GM12875 (cell line): ENCODE results near the gene TPD52L2.
"Not testable (repeated sequence)": the region's sequence is repeated elsewhere in the genome, so short reads cannot be mapped to it uniquely, and the experiment has no call there.

ENCODE experiments used
- H3K4me3 ChIP-seq: one replicate; pipeline ENCODE4 v1.5.1; 2011; ENCODE audit warnings: low read depth, low read length, control low read depth
- TF ChIP-seq, protein P1 (sequence below): IDR thresholded peaks from 2 replicates; pipeline ENCODE4 v1.5.1; 2011; ENCODE audit warnings: low read depth, mild to moderate bottlenecking, control low read depth, inconsistent platforms, low read length, moderate library complexity, borderline replicate concordance; ENCODE audit not compliant: insufficient read depth

The TPD52L2 gene

DNA sequence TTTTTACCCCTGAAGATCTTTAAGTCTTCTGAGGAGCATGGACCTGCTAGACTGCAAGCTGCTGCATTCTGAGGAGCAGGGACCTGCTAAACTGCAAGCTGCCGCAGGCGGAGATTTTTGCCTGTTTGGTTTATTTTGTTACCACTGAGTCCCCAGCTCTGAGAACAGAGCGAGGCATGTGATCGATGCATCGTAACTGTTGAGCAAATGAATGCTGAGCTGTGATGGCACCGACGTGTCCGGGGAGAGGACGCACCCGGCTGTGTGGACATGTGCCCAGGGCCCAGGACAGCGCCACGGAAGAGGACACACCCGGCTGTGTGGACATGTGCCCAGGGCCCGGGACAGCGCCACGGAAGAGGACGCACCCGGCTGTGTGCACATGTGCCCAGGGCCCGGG is 54.1 kb downstream of the TPD52L2 start:
- no peak overlapping the region for H3K4me3 ChIP-seq
- TF ChIP-seq, protein P1, sequence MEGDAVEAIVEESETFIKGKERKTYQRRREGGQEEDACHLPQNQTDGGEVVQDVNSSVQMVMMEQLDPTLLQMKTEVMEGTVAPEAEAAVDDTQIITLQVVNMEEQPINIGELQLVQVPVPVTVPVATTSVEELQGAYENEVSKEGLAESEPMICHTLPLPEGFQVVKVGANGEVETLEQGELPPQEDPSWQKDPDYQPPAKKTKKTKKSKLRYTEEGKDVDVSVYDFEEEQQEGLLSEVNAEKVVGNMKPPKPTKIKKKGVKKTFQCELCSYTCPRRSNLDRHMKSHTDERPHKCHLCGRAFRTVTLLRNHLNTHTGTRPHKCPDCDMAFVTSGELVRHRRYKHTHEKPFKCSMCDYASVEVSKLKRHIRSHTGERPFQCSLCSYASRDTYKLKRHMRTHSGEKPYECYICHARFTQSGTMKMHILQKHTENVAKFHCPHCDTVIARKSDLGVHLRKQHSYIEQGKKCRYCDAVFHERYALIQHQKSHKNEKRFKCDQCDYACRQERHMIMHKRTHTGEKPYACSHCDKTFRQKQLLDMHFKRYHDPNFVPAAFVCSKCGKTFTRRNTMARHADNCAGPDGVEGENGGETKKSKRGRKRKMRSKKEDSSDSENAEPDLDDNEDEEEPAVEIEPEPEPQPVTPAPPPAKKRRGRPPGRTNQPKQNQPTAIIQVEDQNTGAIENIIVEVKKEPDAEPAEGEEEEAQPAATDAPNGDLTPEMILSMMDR = no peak

DNA sequence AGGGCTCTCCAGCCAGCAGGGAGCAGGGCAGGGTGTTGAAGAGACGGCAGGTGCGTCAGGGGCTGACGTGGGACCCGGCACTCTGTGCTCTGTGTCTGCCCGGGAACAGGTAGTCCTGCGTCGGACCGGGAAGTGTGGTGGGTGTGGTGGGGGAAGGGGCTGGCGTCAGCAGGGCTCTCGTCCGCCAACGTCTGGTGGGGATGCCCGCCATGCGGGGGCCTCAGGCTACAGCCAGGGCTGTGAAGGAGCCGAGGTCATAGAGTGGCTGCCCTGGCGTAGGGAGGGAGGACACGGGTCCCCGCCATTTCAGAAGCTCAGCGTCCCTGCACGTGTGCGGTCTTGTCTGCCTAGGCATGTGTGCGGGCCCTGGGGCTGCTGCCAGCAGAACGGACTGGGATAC is 55.2 kb downstream of the TPD52L2 start:
- TF ChIP-seq, protein P1 = no peak
- H3K4me3 ChIP-seq = no peak overlapping the region

DNA sequence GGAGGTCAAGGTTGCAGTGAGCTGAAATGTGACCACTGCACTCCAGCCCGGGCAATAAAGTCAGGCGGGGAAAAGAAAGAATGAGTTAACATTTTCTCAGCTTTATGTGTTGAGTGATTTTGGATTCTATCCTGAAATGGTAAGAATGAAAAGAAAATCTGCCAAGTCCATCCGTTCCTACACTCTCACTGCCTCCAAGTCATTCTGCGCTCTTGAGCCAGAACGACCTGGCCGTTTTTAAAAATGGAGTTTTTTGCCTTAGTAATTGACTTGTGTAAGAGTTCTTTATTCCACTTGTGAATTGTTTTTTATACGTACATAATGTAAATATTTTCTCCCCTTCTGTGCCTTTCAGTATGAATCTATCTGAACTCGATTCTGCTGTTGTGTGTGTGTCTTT is 58.6 kb downstream of the TPD52L2 start:
- TF ChIP-seq, protein P1 = no peak
- no peak overlapping the region for H3K4me3 ChIP-seq

DNA sequence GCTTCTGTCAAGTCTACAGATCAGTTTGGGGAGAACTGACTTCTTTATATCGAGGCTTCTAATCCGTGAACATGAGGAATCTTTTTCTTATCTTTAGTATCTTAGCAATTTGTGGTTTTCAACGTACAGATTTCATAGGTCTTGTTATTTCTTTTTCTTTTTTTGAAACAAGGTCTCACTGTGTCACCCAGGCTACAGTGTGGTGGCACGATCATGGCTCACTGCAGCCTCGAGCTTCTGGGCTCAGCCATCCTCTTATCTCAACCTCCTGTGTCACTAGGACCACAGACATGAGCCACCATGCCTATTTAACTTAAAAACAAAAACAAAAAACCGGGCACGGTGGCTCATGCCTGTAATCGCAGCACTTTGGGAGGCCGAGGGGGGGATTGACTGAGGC is 59.2 kb downstream of the TPD52L2 start:
- TF ChIP-seq, protein P1 = no peak
- no peak overlapping the region for H3K4me3 ChIP-seq

DNA sequence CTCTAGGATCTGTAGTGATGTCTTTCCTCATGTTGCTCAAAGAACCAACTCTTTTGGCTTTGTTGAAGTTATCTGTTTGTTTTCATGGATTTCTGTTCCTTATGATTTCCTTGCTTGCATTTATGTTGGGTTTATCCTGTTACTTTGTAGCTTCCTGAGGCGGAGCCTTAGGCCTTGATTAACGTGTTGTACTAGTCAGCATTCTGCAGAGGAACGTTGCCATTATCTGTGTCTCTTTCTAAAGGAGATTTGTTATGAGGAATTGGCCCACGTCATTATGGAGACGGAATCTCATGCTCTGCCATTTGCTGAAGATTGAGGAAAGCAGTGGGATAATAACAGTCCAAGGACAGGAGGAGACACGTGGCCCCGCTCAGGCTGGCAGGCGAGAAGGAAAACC is 61.2 kb downstream of the TPD52L2 start:
- H3K4me3 ChIP-seq = no peak overlapping the region
- TF ChIP-seq, protein P1 = no peak

DNA sequence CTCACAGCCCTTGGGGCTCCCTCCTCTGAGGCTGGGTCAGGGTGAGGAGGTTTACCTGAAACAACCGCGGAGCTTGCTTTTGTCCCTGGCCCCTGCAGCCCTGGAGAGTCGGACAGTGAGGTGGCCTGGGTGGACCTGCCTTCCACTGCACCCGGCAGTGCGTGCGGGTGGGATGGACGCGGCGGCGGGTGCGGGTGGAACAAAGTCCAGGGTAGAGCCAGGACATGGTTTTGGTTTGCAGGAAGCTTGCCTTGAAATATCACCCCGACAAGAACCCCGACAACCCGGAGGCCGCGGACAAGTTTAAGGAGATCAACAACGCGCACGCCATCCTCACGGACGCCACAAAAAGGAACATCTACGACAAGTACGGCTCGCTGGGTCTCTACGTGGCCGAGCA is 64.0 kb downstream of the TPD52L2 start:
- no peak overlapping the region for H3K4me3 ChIP-seq
- TF ChIP-seq, protein P1 = no peak

DNA sequence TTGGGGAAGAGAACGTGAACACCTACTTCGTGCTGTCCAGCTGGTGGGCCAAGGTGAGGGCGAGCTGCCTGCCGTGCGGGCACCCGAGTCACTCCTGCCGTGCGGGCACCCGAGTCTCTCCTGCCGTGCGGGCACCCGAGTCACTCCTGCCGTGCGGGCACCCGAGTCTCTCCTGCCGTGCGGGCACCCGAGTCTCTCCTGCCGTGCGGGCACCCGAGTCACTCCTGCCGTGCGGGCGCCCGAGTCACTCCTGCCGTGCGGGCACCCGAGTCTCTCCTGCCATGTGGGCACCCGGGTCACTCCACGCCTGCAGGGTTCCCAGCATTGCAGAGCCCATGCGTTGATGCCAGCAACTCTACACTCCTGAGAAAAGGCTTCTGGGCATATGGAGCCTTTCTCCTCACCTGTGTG is 64.4 kb downstream of the TPD52L2 start:
- not testable (repeated sequence) for H3K4me3 ChIP-seq

DNA sequence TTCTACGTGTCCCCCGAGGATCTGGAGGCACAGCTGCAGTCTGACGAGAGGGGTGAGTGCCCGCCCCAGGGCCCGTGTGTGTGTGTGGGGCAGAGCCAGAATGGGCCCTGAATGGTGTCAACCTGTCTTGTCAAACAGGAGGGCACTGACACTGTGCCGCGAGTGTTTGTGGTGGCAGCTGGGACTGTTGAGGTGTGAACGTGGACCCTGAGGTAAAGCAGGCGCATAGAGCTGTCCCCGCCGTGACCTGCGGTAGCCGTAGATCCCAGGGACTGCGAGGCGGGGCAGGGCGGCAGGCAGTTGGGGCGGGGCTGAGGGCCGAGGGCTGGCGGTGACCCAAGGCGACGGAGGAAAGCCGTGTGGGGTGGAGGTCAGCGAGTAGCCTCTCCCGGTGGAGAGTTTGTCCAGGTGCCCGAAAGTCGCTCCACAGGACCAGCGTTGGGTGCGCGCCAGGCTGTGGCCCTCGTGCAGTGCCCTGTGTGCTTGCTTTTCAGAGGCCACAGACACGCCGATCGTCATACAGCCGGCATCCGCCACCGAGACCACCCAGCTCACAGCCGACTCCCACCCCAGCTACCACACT is 66.0 kb downstream of the TPD52L2 start:
- no peak overlapping the region for H3K4me3 ChIP-seq

More for the DNA sequence above, 66.0 kb downstream of the TPD52L2 start:
- TF ChIP-seq, protein P1 = no peak
